BLaER1 treated with 17β-estradiol and CSF1 and Interleukin-3, amounts not matched to agents 10 nM and 100 nM (cell line): ENCODE results near the gene AP1S3.
A peak's percentile ranks its signal among the peaks of the same experiment; 100 is the strongest.

Experiments
- H3K27ac ChIP-seq, 11 experiments: shearing (Covaris generic); formaldehyde crosslinking; 2 replicates each; pipeline ENCODE4 v1.8.1; 2022
- H3K27me3 ChIP-seq, 11 experiments: shearing (Covaris generic); formaldehyde crosslinking; 2 replicates each; pipeline ENCODE4 v1.8.1; 2022
- H3K36me3 ChIP-seq, 11 experiments: shearing (Covaris generic); formaldehyde crosslinking; 2 replicates each; pipeline ENCODE4 v1.8.1; 2022
- H3K4me1 ChIP-seq, 10 experiments: shearing (Covaris generic); formaldehyde crosslinking; 2 replicates each; pipeline ENCODE4 v1.8.1; 2022
- H3K4me2 ChIP-seq, 11 experiments: shearing (Covaris generic); formaldehyde crosslinking; 2 replicates each; pipeline ENCODE4 v1.8.1; 2022
- H3K4me3 ChIP-seq, 10 experiments: shearing (Covaris generic); formaldehyde crosslinking; 2 replicates each; pipeline ENCODE4 v1.8.1; 2022
- H3K9ac ChIP-seq, 11 experiments: shearing (Covaris generic); formaldehyde crosslinking; 2 replicates each; pipeline ENCODE4 v1.8.1; 2022
- H3K9me3 ChIP-seq, 11 experiments: shearing (Covaris generic); formaldehyde crosslinking; replicated peaks in 1 of 11; 2 replicates each; pipeline ENCODE4 v1.8.1; 2022
- H4K20me1 ChIP-seq, 11 experiments: shearing (Covaris generic); formaldehyde crosslinking; 2 replicates each; pipeline ENCODE4 v1.8.1; 2022
- Cebpa-rat ChIP-seq, 11 experiments: shearing (Covaris generic); IDR thresholded peaks; 2 replicates each; pipeline ENCODE4 v1.8.1; 2022

Gene AP1S3

GRCh38 chr2:223732346-223732745 lies 105.0 kb downstream of the AP1S3 start:
- Histone ChIP-seq H4K20me1 (no peaks in the 10 kb centered on the region), H3K9ac (no peak overlapping the region), H3K4me3 (no peak overlapping the region), H3K27ac (no peak overlapping the region), H3K36me3 (no peaks in the 10 kb centered on the region), H3K27me3 (no peaks in the 10 kb centered on the region), H3K4me1 (peaks cover 5 to 23% (median 9%) of the 10 kb centered on the region in 10 experiments; a peak in 17 of 20 replicates), H3K9me3 (peaks cover 0 to 16% (median 7%) of the 10 kb centered on the region in 11 experiments; a peak in 20 of 22 replicates), H3K4me2 (peak overlapping the region in 1 of 11 experiments; percentile 25; a peak in 2 of 22 replicates)
- no peak for TF ChIP-seq Cebpa-rat (IDR thresholded peaks at IDR 0.05)

- H3K4me2 ChIP-seq, result peak overlapping the region in 4 of 11 experiments; percentile 5 to 25 (median 14); a peak in 5 of 22 replicates
- no peak overlapping the region for H3K9ac ChIP-seq
- H3K4me3 ChIP-seq, result no peak overlapping the region
- TF ChIP-seq Cebpa-rat (IDR thresholded peaks at IDR 0.05), result no peak
- no peaks in the 10 kb centered on the region for H4K20me1 ChIP-seq
- H3K4me1 ChIP-seq, result peaks cover 5 to 23% (median 9%) of the 10 kb centered on the region in 10 experiments; a peak in 17 of 20 replicates
- H3K9me3 ChIP-seq, result peaks cover 0 to 16% (median 7%) of the 10 kb centered on the region in 11 experiments; a peak in 20 of 22 replicates
- H3K36me3 ChIP-seq, result no peaks in the 10 kb centered on the region
- no peak overlapping the region for H3K27ac ChIP-seq
- H3K27me3 ChIP-seq, result no peaks in the 10 kb centered on the region
Measured at GRCh38 chr2:223731503-223731902, 105.9 kb downstream of the AP1S3 start.

- no peaks in the 10 kb centered on the region for H3K36me3 ChIP-seq
- TF ChIP-seq Cebpa-rat (IDR thresholded peaks at IDR 0.05), result no peak
- H4K20me1 ChIP-seq, result no peaks in the 10 kb centered on the region
- no peaks in the 10 kb centered on the region for H3K27me3 ChIP-seq
- H3K4me1 ChIP-seq, result peaks cover 5 to 19% (median 15%) of the 10 kb centered on the region in 10 experiments; a peak in 17 of 20 replicates
- peaks cover 0 to 16% (median 7%) of the 10 kb centered on the region in 11 experiments; a peak in 20 of 22 replicates for H3K9me3 ChIP-seq
- H3K9ac ChIP-seq, result no peak overlapping the region
- H3K4me3 ChIP-seq, result no peak overlapping the region
- no peak overlapping the region for H3K4me2 ChIP-seq
- no peak overlapping the region for H3K27ac ChIP-seq
Measured at GRCh38 chr2:223729781-223730180, 107.6 kb downstream of the AP1S3 start.

- Histone ChIP-seq H3K4me2 (no peak overlapping the region), H3K36me3 (no peaks in the 10 kb centered on the region), H4K20me1 (no peaks in the 10 kb centered on the region), H3K9me3 (peaks cover 0 to 4% (median 0%) of the 10 kb centered on the region in 11 experiments; a peak in 4 of 22 replicates), H3K27me3 (no peaks in the 10 kb centered on the region), H3K9ac (no peak overlapping the region), H3K4me3 (no peak overlapping the region), H3K4me1 (peaks cover 5 to 19% (median 15%) of the 10 kb centered on the region in 10 experiments; a peak in 17 of 20 replicates), H3K27ac (no peak overlapping the region)
- no peak for TF ChIP-seq Cebpa-rat (IDR thresholded peaks at IDR 0.05)
Measured at GRCh38 chr2:223727562-223727961, 109.8 kb downstream of the AP1S3 start.

DNA sequence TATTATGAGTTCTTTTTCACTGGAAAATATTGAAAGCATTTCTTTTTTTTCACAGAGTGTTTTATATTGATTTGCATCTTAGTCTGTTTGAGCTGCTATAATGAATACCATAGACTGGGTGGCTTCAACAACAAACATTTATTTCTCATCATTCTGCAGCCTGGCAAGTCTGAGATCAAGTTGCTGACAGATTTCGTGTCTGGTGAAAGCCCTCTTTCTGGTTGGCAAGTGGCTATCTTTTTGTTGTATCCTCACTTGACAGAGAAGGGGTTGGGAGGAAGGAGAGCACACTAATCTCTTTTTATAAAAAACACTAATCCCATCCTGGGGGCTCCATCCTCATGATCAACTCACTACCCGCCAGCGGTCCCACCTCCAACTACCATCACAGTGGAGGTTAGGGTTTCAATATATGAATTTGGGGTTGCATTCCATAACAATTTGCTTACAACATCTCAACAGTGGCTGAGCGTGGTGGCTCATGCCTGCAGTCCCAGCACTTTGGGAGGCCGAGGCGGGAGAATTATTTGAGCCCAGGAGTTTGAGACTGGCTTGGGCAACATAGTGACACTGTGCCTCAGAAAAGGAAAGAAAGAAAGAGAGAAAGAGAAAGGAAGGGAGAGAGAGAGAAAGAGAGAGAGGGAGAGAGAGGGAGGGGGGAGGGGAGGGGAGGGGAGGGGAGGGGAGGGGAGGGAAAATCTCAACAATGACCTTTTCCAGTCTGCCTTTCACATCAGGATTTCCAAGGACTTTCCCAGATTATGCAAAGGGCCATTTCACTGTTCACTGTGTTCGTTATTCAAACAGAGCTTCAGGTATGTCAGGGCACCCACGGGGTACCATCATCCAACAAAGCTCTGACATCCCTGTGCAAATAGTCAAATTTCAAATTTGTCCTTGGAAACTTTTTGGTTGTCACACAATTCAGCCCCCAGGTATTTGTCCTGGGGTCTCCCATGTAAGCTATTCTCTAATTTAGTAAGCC lies 111.1 kb downstream of the AP1S3 start:
- Histone ChIP-seq H3K4me3 (no peak overlapping the region), H3K9ac (no peak overlapping the region), H4K20me1 (no peaks in the 10 kb centered on the region), H3K4me1 (peaks cover 5 to 18% (median 12%) of the 10 kb centered on the region in 10 experiments; a peak in 16 of 20 replicates), H3K27me3 (no peaks in the 10 kb centered on the region), H3K27ac (no peak overlapping the region), H3K9me3 (no peaks in the 10 kb centered on the region), H3K36me3 (no peaks in the 10 kb centered on the region), H3K4me2 (peak overlapping the region in 6 of 11 experiments; percentile 10 to 62 (median 28); a peak in 8 of 22 replicates)
- TF ChIP-seq Cebpa-rat (IDR thresholded peaks at IDR 0.05), result no peak

- Histone ChIP-seq H3K4me2 (peak overlapping the region in 8 of 11 experiments; percentile 10 to 62 (median 32); a peak in 14 of 22 replicates), H3K27me3 (no peaks in the 10 kb centered on the region), H4K20me1 (no peaks in the 10 kb centered on the region), H3K9me3 (no peaks in the 10 kb centered on the region), H3K27ac (no peak overlapping the region), H3K36me3 (no peaks in the 10 kb centered on the region), H3K4me1 (peaks cover 0 to 18% (median 9%) of the 10 kb centered on the region in 10 experiments; a peak in 15 of 20 replicates), H3K9ac (no peak overlapping the region), H3K4me3 (no peak overlapping the region)
- no peak for TF ChIP-seq Cebpa-rat (IDR thresholded peaks at IDR 0.05)
Measured at GRCh38 chr2:223725494-223725893, 111.9 kb downstream of the AP1S3 start.

- no peaks in the 10 kb centered on the region for H4K20me1 ChIP-seq
- no peak for TF ChIP-seq Cebpa-rat (IDR thresholded peaks at IDR 0.05)
- H3K9ac ChIP-seq, result no peak overlapping the region
- no peaks in the 10 kb centered on the region for H3K9me3 ChIP-seq
- H3K27me3 ChIP-seq, result no peaks in the 10 kb centered on the region
- no peak overlapping the region for H3K27ac ChIP-seq
- peaks cover 0 to 21% (median 9%) of the 10 kb centered on the region in 10 experiments; a peak in 15 of 20 replicates for H3K4me1 ChIP-seq
- no peaks in the 10 kb centered on the region for H3K36me3 ChIP-seq
- H3K4me3 ChIP-seq, result no peak overlapping the region
- peak overlapping the region in 2 of 11 experiments; percentile 30 to 62; a peak in 4 of 22 replicates for H3K4me2 ChIP-seq
Measured at GRCh38 chr2:223724861-223725260, 112.5 kb downstream of the AP1S3 start.

GRCh38 chr2:223723954-223724411 lies 113.4 kb downstream of the AP1S3 start:
- H3K27ac ChIP-seq, result no peak overlapping the region
- H3K4me2 ChIP-seq, result no peak overlapping the region
- no peak for TF ChIP-seq Cebpa-rat (IDR thresholded peaks at IDR 0.05)

GRCh38 chr2:223722226-223722625 lies 115.2 kb downstream of the AP1S3 start:
- Histone ChIP-seq H4K20me1 (no peaks in the 10 kb centered on the region), H3K4me2 (no peak overlapping the region), H3K36me3 (no peaks in the 10 kb centered on the region), H3K4me3 (no peak overlapping the region), H3K27ac (no peak overlapping the region), H3K4me1 (peaks cover 0 to 24% (median 9%) of the 10 kb centered on the region in 10 experiments; a peak in 15 of 20 replicates), H3K27me3 (no peaks in the 10 kb centered on the region), H3K9ac (no peak overlapping the region), H3K9me3 (peaks cover 0 to 5% (median 0%) of the 10 kb centered on the region in 11 experiments; a peak in 4 of 22 replicates)
- no peak for TF ChIP-seq Cebpa-rat (IDR thresholded peaks at IDR 0.05)

More at GRCh38 chr2:223723954-223724411, 113.4 kb downstream of the AP1S3 start:
- Histone ChIP-seq H4K20me1 (no peaks in the 10 kb centered on the region), H3K36me3 (no peaks in the 10 kb centered on the region), H3K9me3 (no peaks in the 10 kb centered on the region), H3K9ac (no peak overlapping the region), H3K27me3 (no peaks in the 10 kb centered on the region), H3K4me1 (peaks cover 0 to 24% (median 9%) of the 10 kb centered on the region in 10 experiments; a peak in 15 of 20 replicates), H3K4me3 (no peak overlapping the region)
